ENCODE data around the gene CCDC71. TPM values are rescaled to one million over a fixed set of nuclear protein-coding genes. Genes with fewer than 3 reads are reported as not detected.
A peak's percentile ranks its signal among the peaks of the same experiment; 100 is the strongest.

CCDC71 gene
- total and polyA plus RNA-seq, 2 of the 13 experiments (the other 11 are each of a cell fraction or from before 2014, with no cell fraction given), result 9.7 to 14.3 TPM

DNA sequence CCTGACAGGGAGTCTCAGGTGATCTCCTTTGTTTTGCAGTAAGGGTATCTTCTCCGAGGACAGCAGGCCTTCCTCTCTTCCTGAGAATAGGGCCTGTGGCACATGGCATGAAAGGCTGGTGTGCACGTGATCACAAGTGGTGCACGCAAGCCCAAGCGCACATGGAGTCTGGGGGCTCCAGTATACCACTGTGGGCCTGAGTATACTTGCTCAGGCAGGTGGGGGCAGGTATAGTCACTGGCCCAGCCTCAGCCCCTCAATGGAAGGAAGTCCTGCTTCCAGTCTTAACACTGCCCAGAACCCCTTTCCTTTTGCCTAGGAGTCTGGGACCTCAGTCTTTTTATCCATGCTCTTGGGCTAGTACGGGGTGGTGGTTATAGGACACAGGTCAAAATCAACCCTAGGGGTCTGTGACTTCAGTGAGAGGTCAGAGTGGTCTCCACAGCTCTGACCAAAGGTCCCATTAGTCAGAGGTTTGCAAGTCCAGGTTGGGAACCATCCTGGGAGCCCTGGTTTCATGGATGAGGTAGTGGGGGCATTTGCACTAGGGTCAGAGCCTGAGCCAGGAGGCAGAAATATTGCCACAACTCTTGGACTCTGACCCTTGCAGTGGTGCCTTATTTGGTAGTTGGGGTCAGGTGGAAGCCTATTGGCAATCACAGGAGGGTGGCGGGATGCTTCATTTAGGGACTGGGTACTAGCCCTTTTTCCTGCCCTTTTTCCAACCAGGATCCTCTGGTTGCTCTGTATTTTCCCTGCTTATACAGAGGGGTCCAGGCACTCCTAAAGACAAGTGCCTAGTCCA, 823 bp upstream of the CCDC71 start (continued):
- TF ChIP-seq ZNF816 (CRISPR knock-in tag; IDR thresholded peaks at IDR 0.05; ENCODE audit: borderline replicate concordance) (no peak), AKNA (CRISPR knock-in tag; IDR thresholded peaks at IDR 0.05; ENCODE audit: borderline replicate concordance) (no peak), ZNF367 (CRISPR knock-in tag; IDR thresholded peaks at IDR 0.05; ENCODE audit: borderline replicate concordance) (no peak), TERF1 (CRISPR knock-in tag; IDR thresholded peaks at IDR 0.05) (no peak), HNF4G (IDR thresholded peaks at IDR 0.05; ENCODE audit: borderline replicate concordance, low read depth, low read length) (peak; percentile 75), HNF4G (CRISPR knock-in tag; IDR thresholded peaks at IDR 0.05; ENCODE audit: borderline replicate concordance, low read depth) (no peak), ISX (CRISPR knock-in tag; conservative IDR thresholded peaks at IDR 0.05) (no peak), HNF4A (CRISPR knock-in tag; IDR thresholded peaks at IDR 0.05) (peak; percentile 88), ZNF713 (CRISPR knock-in tag; IDR thresholded peaks at IDR 0.05) (no peak; the same call in 1 of the 2 replicates), ZNF879 (CRISPR knock-in tag; IDR thresholded peaks at IDR 0.05) (no peak), ARNTL (CRISPR knock-in tag; IDR thresholded peaks at IDR 0.05) (no peak), SPEN (CRISPR knock-in tag; IDR thresholded peaks at IDR 0.05; ENCODE audit: low read depth) (peak; percentile 42; the same call in 1 of the 2 replicates), ZSCAN29 (CRISPR knock-in tag; conservative IDR thresholded peaks at IDR 0.05) (no peak), HMG20A (CRISPR knock-in tag; IDR thresholded peaks at IDR 0.05; ENCODE audit: borderline replicate concordance) (no peak), CEBPB (IDR thresholded peaks at IDR 0.05; ENCODE audit: borderline replicate concordance, low read depth, low read length) (peak; percentile 77; the same call in 1 of the 2 replicates), ZNF276 (CRISPR knock-in tag; IDR thresholded peaks at IDR 0.05; ENCODE audit: low read depth) (no peak), CBX5 (CRISPR knock-in tag; IDR thresholded peaks at IDR 0.05; ENCODE audit: borderline replicate concordance) (no peak), PAF1 (CRISPR knock-in tag; IDR thresholded peaks at IDR 0.05) (no peak)
- TF ChIP-seq, protein P1, sequence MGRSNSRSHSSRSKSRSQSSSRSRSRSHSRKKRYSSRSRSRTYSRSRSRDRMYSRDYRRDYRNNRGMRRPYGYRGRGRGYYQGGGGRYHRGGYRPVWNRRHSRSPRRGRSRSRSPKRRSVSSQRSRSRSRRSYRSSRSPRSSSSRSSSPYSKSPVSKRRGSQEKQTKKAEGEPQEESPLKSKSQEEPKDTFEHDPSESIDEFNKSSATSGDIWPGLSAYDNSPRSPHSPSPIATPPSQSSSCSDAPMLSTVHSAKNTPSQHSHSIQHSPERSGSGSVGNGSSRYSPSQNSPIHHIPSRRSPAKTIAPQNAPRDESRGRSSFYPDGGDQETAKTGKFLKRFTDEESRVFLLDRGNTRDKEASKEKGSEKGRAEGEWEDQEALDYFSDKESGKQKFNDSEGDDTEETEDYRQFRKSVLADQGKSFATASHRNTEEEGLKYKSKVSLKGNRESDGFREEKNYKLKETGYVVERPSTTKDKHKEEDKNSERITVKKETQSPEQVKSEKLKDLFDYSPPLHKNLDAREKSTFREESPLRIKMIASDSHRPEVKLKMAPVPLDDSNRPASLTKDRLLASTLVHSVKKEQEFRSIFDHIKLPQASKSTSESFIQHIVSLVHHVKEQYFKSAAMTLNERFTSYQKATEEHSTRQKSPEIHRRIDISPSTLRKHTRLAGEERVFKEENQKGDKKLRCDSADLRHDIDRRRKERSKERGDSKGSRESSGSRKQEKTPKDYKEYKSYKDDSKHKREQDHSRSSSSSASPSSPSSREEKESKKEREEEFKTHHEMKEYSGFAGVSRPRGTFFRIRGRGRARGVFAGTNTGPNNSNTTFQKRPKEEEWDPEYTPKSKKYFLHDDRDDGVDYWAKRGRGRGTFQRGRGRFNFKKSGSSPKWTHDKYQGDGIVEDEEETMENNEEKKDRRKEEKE (IDR thresholded peaks at IDR 0.05), result no peak

Data from HepG2 (cell line).